ENCODE results near the gene CSMD2.

Gene CSMD2

GRCh38 chr1:33791251-33791650 is 373.8 kb downstream of the CSMD2 start:
- no peak for DNase-seq

GRCh38 chr1:33790577-33790976 is 374.5 kb downstream of the CSMD2 start:
- no peak for DNase-seq

GRCh38 chr1:33784876-33785275 is 380.2 kb downstream of the CSMD2 start:
- no peak for DNase-seq

GRCh38 chr1:33782776-33783175 is 382.3 kb downstream of the CSMD2 start:
- DNase-seq, result no peak

- no peak for DNase-seq
These were observed 383.4 kb downstream of the CSMD2 start for GRCh38 chr1:33781652-33782051.

GRCh38 chr1:33777337-33777736 is 387.7 kb downstream of the CSMD2 start:
- no peak for DNase-seq

- DNase-seq, result no peak
These were observed 396.2 kb downstream of the CSMD2 start for GRCh38 chr1:33768821-33769220.

- DNase-seq, result no peak
These were observed 396.9 kb downstream of the CSMD2 start for GRCh38 chr1:33768106-33768505.

GRCh38 chr1:33764149-33764548 is 400.9 kb downstream of the CSMD2 start:
- DNase-seq, result no peak

- DNase-seq, result no peak
These were observed 401.6 kb downstream of the CSMD2 start for GRCh38 chr1:33763406-33763805.

- DNase-seq, result no peak
These were observed 402.1 kb downstream of the CSMD2 start for GRCh38 chr1:33762962-33763361.

GRCh38 chr1:33762109-33762830 is 402.8 kb downstream of the CSMD2 start:
- no peak for DNase-seq

- DNase-seq, result no peak
These were observed 406.3 kb downstream of the CSMD2 start for GRCh38 chr1:33758698-33759097.

GRCh38 chr1:33753087-33753856 is 411.8 kb downstream of the CSMD2 start:
- no peak for DNase-seq

GRCh38 chr1:33745942-33746341 is 419.1 kb downstream of the CSMD2 start:
- no peak for DNase-seq

GRCh38 chr1:33743221-33743998 is 421.6 kb downstream of the CSMD2 start:
- no peak for DNase-seq

GRCh38 chr1:33742663-33743062 is 422.4 kb downstream of the CSMD2 start:
- DNase-seq, result no peak

- DNase-seq, result no peak
These were observed 423.3 kb downstream of the CSMD2 start for GRCh38 chr1:33741749-33742148.

GRCh38 chr1:33740040-33740744 is 424.8 kb downstream of the CSMD2 start:
- no peak for DNase-seq

- DNase-seq, result no peak
These were observed 426.1 kb downstream of the CSMD2 start for GRCh38 chr1:33738976-33739375.

- no peak for DNase-seq
These were observed 426.5 kb downstream of the CSMD2 start for GRCh38 chr1:33738536-33738935.

- no peak for DNase-seq
These were observed 428.5 kb downstream of the CSMD2 start for GRCh38 chr1:33736496-33736895.

GRCh38 chr1:33735624-33736023 is 429.4 kb downstream of the CSMD2 start:
- peak; percentile 15 for DNase-seq
